Measurements from ENCODE around the gene SV2B.

Gene SV2B

GRCh38 chr15:91345736-91346135 lies 245.7 kb downstream of the SV2B start:
- no peak overlapping the region for H3K4me3 ChIP-seq (ENCODE audit: control insufficient read depth, low read depth, low read length)
- TF ChIP-seq CTCF (conservative IDR thresholded peaks at IDR 0.05; ENCODE audit: control insufficient read depth, insufficient read depth, low read depth, low read length), result no peak
- no peak for DNase-seq (ENCODE audit: low read depth)

- TF ChIP-seq CTCF (conservative IDR thresholded peaks at IDR 0.05; ENCODE audit: control insufficient read depth, insufficient read depth, low read depth, low read length), result no peak
- H3K4me3 ChIP-seq (ENCODE audit: control insufficient read depth, low read depth, low read length), result no peak overlapping the region
- no peak for DNase-seq (ENCODE audit: low read depth)
Measured at GRCh38 chr15:91346259-91346658, 246.2 kb downstream of the SV2B start.

- DNase-seq (ENCODE audit: low read depth), result peak; percentile 48
- no peak overlapping the region for H3K4me3 ChIP-seq (ENCODE audit: control insufficient read depth, low read depth, low read length)
- no peak for TF ChIP-seq CTCF (conservative IDR thresholded peaks at IDR 0.05; ENCODE audit: control insufficient read depth, insufficient read depth, low read depth, low read length)
Measured at GRCh38 chr15:91348752-91349500, 248.9 kb downstream of the SV2B start.

Measured in fibroblast of mammary gland (primary cell).